Kidney (tissue), 14 donors: ENCODE results near the gene CLECL1. TPM values are rescaled to one million over a fixed set of nuclear protein-coding genes. Genes with fewer than 3 reads are reported as not detected.
"Not testable (repeated sequence)": the region's sequence is repeated elsewhere in the genome, so short reads cannot be mapped to it uniquely, and the experiment has no call there.

Experiments used
- DNase-seq, 5 donors: peaks; one replicate each; pipeline ENCODE4 v3.0.0-alpha.2; 2013 to 2020
- FAIRE-seq: peaks from 2 replicates; lab custom pipeline; 2012; peaks lifted over from hg19 to GRCh38; lab: Jason Lieb, UNC
- H3K27ac ChIP-seq, 2 donors: one replicate each; pipeline ENCODE4 v1.7.0; 2013; ENCODE audit warnings: low read depth in 2 of 2, low read length in 2 of 2, inconsistent platforms in 1 of 2
- H3K27me3 ChIP-seq: one replicate; pipeline ENCODE4 v1.7.1; 2013; ENCODE audit warnings: low read length, inconsistent platforms; ENCODE audit not compliant: control insufficient read depth, insufficient read depth
- H3K36me3 ChIP-seq, 3 donors: one replicate each; pipeline versions ENCODE4 v1.7.0 to v1.7.1; 2013; ENCODE audit warnings: low read length in 3 of 3, control low read depth in 1 of 3, inconsistent platforms in 1 of 3; ENCODE audit not compliant: insufficient read depth in 3 of 3, control insufficient read depth in 2 of 3
- H3K4me1 ChIP-seq, 3 donors: one replicate each; pipeline versions ENCODE4 v1.7.0 to v1.7.1; 2013; ENCODE audit warnings: low read length in 3 of 3, inconsistent platforms in 1 of 3, low read depth in 1 of 3; ENCODE audit not compliant: control insufficient read depth in 2 of 3, insufficient read depth in 2 of 3
- H3K4me3 ChIP-seq, 3 donors: one replicate each; pipeline versions ENCODE4 v1.7.0 to v1.8.1; 2013; ENCODE audit warnings: low read length in 3 of 3, control low read depth in 1 of 3, inconsistent platforms in 1 of 3
- H3K9ac ChIP-seq, 3 donors: one replicate each; pipeline versions ENCODE4 v1.7.0 to v1.7.1; 2013; ENCODE audit warnings: low read length in 3 of 3, control low read depth in 1 of 3, inconsistent platforms in 1 of 3
- H3K9me3 ChIP-seq, 3 donors: one replicate each; pipeline versions ENCODE4 v1.7.0 to v1.7.1; 2013; ENCODE audit warnings: low read length in 3 of 3, control low read depth in 1 of 3, inconsistent platforms in 1 of 3; ENCODE audit not compliant: control insufficient read depth in 2 of 3, insufficient read depth in 1 of 3
- CTCF ChIP-seq: IDR thresholded peaks from 3 replicates; pipeline ENCODE4 v1.5.1; 2012; ENCODE audit warnings: mild to moderate bottlenecking, moderate library complexity, borderline replicate concordance; ENCODE audit not compliant: insufficient read depth; ENCODE audit errors: extremely low read depth
- intact Hi-C: fragments of 100-400 bp; cut with DNase I; formaldehyde crosslinking; loops from one replicate; pipeline ENCODE4 v1.11.1; 2022
- polyA plus RNA-seq: library from polyadenylated mRNA; stranded (reverse); fragments of 350-450 nt; fragmentation: Illumina TruSeq; extraction: RNeasy Lipid Tissue Mini Kit (QIAGEN cat#74804); gene quantifications from one replicate; pipeline ENCODE4 v1.2.3, GENCODE V29; 2014; ENCODE audit warnings: low read depth, low replicate concordance; ENCODE audit not compliant: insufficient read depth
- total RNA-seq: library from RNA; stranded (reverse); fragmentation: NEBNext Ultra II Directional; extraction: Animal tissue kit (Norgen Biotek cat#: 25700); gene quantifications from one replicate; pipeline ENCODE4 v1.2.1, GENCODE V29; 2021
- donor health status: control.
- donor health status: control.
- donor health status: control.
- donor health status: control.
- donor health status: control.
- donor health status: DM: yes; HTN: yes; CAD: no.
- donor health status: Normal renal cell carcinoma (clear cell type).

Gene CLECL1
- total and polyA plus RNA-seq, 2 donors from 2014 or later: 2.1 TPM; not detected in 1

DNA sequence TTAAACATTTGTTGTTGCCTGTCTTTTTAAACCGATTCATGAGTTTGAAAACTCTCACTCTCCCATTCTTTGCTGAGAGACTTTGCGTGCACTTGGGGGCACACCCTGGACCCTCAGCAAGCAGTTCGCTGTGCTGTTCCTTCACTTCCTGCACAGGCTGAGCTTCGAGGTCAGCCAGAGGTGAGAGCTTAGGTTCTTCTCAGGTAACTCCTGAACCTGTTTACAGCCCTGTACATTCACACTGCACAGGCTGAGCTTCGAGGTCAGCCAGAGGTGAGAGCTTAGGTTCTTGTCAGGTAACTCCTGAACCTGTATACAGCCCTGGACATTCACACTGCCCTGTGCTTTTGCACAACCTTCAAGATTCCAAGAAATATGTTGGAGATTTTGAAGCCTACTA is 9.8 kb upstream of the CLECL1 start:
- TF ChIP-seq CTCF: no peak
- intact Hi-C loops: no loop called here

DNA sequence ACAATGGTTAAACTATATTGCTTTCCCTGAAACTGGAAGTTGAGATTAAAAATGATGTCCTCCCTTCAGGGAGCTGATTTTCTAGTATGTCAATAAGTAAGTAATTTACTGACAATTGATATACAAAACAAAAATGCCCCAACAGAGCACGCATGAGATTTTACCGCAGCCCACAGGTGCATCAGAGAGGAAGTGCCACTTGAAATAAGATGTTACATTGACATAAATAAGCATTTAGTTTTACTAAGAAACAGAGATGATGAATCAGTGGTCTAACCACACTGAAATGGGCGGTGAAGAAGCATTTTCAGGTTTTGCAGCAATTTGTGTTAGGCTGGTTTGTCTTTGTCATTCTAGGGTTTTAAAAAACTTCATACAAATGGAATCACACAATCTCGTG is 8.8 kb upstream of the CLECL1 start:
- Histone ChIP-seq H3K27ac (no peak overlapping the region), H3K4me3 (no peak overlapping the region), H3K4me1 (peaks cover 0 to 4% (median 0%) of the 10 kb centered on the region in 3 donors), H3K9me3 (no peaks in the 10 kb centered on the region), H3K9ac (no peak overlapping the region), H3K27me3 (no peaks in the 10 kb centered on the region), H3K36me3 (no peaks in the 10 kb centered on the region)
- DNase-seq (no peak), FAIRE-seq (no peak)
- intact Hi-C loops: no loop called here
- no peak for TF ChIP-seq CTCF

More for the DNA sequence above, 9.8 kb upstream of the CLECL1 start:
- FAIRE-seq (no peak), DNase-seq (peak in 1 of 5 donors; percentile 45)
- no peaks in the 10 kb centered on the region for H3K9me3 ChIP-seq
- H3K36me3 ChIP-seq: no peaks in the 10 kb centered on the region
- peaks cover 0 to 4% (median 0%) of the 10 kb centered on the region in 3 donors for H3K4me1 ChIP-seq
- no peaks in the 10 kb centered on the region for H3K27me3 ChIP-seq
- H3K9ac ChIP-seq: no peak overlapping the region
- H3K27ac ChIP-seq: peak overlapping the region in 1 of 2 donors; percentile 76
- H3K4me3 ChIP-seq: no peak overlapping the region

DNA sequence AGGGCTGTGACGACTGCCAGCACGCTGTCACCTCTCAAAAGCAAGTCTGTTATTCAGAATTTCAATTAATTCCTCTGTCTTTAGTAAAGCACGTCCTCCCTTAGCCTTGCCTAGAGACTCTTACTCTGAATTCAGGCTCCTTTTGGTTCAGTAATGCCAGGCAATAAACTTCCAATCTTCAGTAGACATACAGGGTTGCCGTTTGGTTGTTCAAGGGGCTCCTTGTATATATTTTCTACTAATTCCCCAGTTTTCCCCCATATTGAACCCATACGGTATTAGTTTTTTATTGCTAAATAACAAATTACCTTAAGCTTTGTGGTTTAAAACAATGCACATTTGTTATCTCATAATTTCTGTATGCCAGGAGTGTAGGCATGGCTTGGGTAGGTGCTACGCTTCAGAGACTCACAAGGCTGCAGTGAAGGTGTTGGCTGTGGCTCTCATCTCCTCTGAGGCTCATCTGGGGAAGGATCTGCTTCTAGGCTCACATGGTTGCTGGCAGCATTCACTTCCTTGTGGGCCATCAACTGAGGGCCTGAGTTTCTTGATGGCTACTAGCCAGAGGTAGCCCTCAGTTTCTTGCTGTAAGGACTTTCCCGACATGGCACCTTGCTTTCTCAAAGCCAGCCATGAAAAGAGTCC is 7.3 kb upstream of the CLECL1 start:
- DNase-seq: no peak
- Histone ChIP-seq H3K9ac (no peak overlapping the region), H3K27me3 (no peaks in the 10 kb centered on the region), H3K4me1 (peaks cover 0 to 4% (median 0%) of the 10 kb centered on the region in 3 donors), H3K27ac (peak overlapping the region in 1 of 2 donors; percentile 76), H3K4me3 (peak overlapping the region in 1 of 3 donors; percentile 44), H3K36me3 (no peaks in the 10 kb centered on the region), H3K9me3 (no peaks in the 10 kb centered on the region)
- FAIRE-seq: no peak
- intact Hi-C loops: no loop called here
- TF ChIP-seq CTCF: no peak

DNA sequence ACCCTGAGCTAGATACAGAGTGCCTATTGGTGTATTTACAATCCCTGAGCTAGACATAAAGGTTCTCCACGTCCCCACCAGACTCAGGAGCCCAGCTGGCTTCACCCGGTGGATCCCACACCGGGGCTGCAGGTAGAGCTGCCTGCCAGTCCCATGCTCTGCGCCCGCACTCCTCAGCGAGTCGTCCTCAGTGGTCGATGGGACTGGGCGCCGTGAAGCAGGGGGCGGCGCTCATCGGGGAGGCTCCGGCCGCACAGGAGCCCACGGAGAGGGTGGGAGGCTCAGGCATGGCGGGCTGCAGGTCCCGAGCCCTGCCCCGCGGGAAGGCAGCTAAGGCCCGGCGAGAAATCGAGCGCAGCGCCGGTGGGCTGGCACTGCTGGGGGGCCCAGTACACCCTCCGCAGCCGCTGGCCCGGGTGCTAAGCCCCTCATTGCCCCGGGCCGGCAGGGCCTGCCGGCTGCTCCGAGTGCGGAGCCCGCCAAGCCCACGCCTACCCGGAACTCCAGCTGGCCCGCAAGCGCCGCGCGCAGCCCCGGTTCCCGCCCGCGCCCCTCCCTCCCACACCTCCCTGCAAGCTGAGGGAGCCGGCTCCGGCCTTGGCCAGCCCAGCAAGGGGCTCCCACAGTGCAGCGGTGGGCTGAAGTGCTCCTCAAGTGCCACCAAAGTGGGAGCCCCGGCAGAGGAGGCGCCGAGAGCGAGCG is 6.7 kb upstream of the CLECL1 start:
- Histone ChIP-seq H3K4me3 (peak overlapping the region in 1 of 3 donors; percentile 44), H3K27ac (peak overlapping the region in 1 of 2 donors; percentile 76)
- H3K36me3 ChIP-seq, H3K27me3 ChIP-seq, H3K4me1 ChIP-seq, H3K9me3 ChIP-seq, intact Hi-C loops, FAIRE-seq, H3K9ac ChIP-seq: not testable (repeated sequence)
- DNase-seq: peak in 2 of 5 donors; percentile 24 to 69

GRCh38 chr12:9738905-9739304 is 6.0 kb upstream of the CLECL1 start:
- intact Hi-C loops, H3K4me3 ChIP-seq, H3K36me3 ChIP-seq, DNase-seq, H3K9me3 ChIP-seq, H3K4me1 ChIP-seq, FAIRE-seq, H3K27ac ChIP-seq, H3K27me3 ChIP-seq, H3K9ac ChIP-seq: not testable (repeated sequence)
